HG02981 (cell line): Measurements from ENCODE around the gene ATP5ME.
"Not testable (repeated sequence)": the region's sequence is repeated elsewhere in the genome, so short reads cannot be mapped to it uniquely, and the experiment has no call there.

Experiments used
- ATAC-seq: cut with Tn5 transposase; IDR thresholded peaks from one replicate; pipeline ENCODE4 v1.9.1; 2021; ENCODE audit warnings: mild to moderate bottlenecking, moderate library complexity; ENCODE audit not compliant: unreplicated experiment

Gene ATP5ME

GRCh38 chr4:674172-675035 lies at the start of gene ATP5ME, which contains the start of gene MYL5:
TSS of gene ATP5ME (minus strand) at chr4:674276. CDS start at chr4:674247, 29 bp downstream.
TSS of gene MYL5 (plus strand) at chr4:674542. CDS start at chr4:678027, 3,485 bp downstream.
- ATAC-seq = peak; percentile 79

DNA sequence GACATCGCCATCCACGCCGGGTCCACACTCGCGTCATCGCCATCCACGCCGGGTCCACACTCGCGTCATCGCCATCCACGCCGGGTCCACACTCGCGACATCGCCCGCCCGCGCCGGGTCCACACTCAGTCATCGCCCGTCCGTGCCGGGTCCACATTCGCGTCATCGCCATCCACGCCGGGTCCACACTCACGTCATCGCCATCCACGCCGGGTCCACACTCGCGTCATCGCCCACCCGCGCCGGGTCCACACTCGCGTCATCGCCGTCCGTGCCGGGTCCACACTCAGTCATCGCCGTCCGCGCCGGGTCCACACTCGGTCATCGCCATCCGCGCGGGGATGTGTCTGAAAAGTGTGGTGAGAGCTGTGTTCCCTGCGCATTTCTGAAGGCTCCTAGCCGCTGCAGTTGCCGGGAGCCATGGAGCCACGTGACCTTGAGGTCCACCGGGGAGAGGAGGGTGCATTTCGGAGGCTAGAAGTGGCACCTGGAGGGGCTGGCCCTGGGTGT lies 48.8 kb upstream of the ATP5ME start:
- no peak for ATAC-seq

DNA sequence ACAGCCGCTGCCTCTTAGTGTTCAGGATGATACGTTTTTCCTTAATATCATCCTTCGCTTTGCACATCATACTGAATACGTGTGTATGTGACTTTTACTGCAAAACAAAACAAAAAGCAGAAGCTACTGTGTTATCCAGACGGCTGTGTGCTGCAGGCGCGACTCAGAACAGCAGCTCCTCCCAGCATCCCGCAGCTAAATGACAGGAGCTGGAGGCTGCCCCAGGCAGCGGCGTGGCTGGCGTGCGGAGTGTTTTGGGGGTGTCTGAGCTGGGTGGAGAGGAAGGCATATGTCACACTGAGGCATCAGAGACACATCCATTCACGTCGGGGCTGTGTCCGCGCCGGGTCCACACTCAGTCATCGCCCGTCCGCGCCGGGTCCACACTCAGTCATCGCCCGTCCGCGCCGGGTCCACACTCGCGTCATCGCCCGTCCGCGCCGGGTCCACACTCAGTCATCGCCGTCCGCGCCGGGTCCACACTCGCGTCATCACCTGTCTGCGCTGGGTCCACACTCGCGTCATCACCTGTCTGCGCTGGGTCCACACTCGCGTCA lies 48.2 kb upstream of the ATP5ME start:
- ATAC-seq = no peak

- ATAC-seq = no peak
Measured at GRCh38 chr4:721261-722168, 47.4 kb upstream of the ATP5ME start.

GRCh38 chr4:720111-720860 lies 46.2 kb upstream of the ATP5ME start:
- ATAC-seq = no peak

DNA sequence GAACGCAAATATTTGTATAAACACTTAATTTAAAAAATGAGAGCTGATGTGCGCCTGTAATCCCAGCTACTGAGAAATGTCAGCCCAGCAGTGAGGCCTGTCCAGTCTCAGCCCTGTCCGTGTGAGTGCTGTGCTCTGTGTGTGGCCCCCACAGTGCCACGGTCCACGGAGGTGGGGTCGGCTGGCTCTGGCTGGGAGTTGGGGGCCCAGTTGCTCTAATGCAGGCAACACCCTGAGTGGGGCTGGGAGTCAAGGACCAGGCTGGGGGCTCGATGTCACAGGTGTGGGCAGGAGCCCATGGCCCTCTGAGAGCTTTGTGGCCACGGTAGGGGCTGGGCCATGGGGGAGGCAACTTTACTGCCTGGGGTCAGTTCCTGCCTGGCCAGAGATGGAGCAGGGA lies 44.4 kb upstream of the ATP5ME start:
- no peak for ATAC-seq

DNA sequence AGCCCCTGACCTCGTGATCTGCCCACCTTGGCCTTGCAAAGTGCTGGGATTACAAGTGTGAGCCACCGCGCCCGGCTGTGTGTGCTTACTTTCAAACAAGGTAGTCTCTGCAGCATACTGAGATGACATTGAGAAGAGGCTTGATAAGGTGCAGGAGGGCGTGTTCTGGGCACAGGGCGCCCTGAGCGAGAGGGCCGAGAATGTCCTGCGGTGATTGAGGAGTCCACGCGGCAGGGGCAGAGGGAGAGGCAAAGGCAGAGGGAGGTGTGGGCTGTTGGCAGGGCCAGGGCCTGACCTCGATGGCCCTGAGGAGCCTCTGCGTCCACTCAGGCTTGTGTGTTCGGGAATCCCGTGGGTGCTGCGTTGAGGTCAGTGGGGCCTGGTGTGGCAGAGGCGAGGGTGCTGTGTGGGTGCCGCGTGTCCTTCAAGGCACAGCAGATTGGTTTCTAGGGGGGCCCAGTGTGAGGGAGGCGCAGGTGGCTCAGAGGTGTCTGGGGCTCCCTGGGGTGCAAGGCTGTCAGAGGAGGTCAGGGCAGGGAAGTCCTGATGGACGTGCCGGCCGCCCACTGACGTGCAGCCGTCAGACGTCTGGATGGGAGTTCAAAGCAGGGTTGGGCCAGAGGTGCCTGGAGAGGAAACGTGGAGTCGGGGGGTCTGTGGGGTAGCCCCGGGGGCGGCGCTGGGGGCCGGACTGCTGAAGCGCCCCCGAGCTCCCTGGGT lies 43.7 kb upstream of the ATP5ME start:
- no peak for ATAC-seq

DNA sequence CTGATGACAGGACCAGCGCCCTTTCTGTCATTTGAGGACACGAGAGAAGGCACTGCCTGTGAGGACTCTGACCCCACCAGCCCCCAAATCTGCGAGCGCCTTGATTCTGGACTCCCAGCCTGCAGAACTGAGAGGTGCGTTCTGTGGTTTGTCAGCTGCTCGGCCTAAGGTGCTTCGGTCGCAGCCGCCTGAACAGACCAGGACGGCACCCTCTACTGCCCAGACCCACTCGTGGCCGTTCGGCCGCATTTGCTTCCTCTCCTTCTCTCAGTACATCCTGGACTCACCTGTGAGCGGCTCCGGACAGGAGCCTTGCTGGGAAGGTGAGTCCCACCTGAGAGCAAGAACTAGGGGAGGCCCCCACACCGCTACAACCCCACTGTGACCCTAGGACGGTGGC lies 40.0 kb upstream of the ATP5ME start:
- no peak for ATAC-seq

GRCh38 chr4:712916-713632 lies 39.0 kb upstream of the ATP5ME start:
- ATAC-seq = no peak

GRCh38 chr4:712093-712492 lies 38.0 kb upstream of the ATP5ME start:
- ATAC-seq = no peak

DNA sequence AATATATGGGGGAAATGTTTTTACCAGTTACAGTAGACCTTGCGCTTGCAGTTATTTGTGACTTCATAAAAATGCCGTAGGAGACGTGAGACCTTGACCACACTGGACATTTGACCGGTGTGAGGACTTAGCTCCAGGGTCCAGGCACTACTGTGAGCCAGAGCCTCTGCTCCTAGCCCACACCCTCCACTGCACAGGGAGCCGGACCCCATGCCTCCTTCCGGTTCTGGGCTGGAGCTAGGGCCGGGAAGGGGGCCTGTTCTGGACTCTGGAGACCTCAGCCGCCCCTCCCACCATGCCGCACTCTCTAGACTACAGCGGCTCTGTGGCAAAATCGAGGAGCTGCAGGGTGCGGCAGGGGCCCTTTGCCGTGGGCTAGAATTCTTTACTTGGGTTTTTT lies 36.8 kb upstream of the ATP5ME start:
- no peak for ATAC-seq

GRCh38 chr4:710116-710515 lies 36.0 kb upstream of the ATP5ME start:
- ATAC-seq = no peak

- ATAC-seq = no peak
Measured at GRCh38 chr4:709348-709747, 35.3 kb upstream of the ATP5ME start.

DNA sequence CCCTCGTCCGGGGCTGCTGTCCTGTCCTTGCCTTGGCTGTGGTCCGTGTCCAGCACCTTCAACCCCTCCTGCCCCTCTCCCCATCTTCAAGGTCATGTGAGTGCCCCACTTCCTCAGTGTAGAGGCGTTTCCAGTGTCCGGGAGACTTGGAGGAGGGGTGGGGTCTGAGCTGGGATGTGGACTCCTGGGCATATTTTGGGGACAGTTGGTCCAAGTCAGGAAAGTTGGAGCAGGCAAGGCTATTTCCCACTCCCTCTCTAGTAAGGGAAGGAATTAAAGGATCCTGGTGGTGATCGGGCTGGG lies 34.5 kb upstream of the ATP5ME start:
- no peak for ATAC-seq

DNA sequence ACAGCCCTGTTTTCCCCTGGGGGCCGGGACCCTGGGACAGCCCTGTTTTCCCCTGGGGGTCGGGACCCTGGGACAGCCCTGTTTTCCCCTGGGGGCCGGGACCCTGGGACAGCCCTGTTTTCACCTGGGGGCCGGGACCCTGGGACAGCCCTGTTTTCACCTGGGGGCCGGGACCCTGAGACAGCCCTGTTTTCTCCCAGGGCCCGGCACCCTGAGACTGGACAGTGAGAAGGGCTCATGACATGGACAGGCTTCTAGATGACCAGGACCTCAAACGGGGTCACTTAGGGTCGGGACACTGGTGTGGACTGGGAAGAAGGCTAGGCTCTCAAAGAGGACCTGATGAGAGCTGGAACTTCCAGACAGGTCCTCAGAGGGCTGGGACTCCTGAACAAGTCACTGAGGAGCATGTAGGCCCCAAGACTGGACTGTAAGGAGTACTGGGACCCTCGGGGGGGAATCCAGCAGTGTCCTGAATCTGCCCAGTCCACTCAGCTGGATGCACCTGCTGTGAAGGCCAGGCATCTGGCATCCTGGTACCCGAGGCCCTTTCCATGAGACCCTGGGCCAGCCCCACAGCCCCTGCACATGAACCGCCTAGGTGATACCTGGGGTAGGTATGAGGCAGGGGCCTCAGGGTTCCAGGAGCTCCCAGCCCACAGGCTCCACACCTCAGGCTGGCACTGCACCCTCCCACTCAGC lies 34.0 kb upstream of the ATP5ME start:
- no peak for ATAC-seq

DNA sequence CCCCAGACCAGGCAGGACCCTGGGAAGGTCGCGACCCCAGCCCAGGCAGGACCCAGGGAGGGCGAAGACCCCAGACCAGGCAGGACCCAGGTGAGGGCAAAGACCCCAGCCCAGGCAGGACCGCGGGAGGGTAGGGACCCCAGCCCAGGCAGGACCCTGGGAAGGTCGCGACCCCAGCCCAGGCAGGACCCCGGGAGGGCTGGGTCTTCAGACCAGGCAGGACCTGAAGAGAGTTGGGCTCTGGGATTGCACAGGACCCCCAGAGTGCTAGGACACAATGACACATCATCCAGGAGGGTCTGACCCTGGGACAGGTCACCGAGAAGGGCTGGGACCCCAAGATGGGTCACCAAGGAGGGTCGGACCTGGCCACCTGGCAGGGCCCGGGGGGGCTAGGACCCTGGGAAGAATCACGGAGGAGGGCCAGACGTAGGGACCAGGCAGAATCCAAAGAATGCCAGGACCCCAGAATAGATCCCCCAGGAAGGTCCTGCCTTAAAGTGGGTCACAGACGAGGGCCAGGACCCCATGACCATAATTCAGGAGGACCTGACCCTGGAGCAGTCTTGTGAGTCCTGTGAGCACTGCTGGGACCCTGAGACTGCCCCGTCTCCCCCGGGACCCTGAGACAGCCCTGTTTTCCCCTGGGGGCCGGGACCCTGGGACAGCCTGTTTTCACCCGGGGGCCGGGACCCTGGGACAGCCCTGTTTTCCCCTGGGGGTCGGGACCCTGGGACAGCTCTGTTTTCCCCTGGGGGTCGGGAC lies 32.9 kb upstream of the ATP5ME start:
- no peak for ATAC-seq

DNA sequence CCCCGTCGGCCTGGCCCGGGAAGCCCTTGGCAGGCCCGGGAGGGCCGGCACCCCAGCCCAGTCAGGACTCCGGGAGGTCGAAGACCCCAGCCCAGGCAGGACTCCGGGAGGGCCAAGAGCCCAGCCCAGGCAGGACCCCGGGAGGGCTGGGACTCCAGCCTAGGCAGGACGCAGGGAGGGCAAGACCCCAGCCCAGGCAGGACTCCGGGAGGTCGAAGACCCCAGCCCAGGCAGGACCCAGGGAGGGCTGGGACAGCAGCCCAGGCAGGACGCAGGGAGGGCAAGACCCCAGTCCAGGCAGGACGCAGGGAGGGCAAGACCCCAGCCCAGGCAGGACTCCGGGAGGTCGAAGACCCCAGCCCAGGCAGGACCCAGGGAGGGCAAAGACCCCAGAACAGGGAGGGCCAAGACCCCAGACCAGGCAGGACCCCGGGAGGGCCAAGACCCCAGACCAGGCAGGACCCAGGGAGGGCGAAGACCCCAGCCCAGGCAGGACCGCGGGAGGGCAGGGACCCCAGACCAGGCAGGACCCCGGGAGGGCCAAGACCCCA lies 32.1 kb upstream of the ATP5ME start:
- ATAC-seq = not testable (repeated sequence)
